Measurements from ENCODE around the gene KIF17. TPM values are rescaled to one million over a fixed set of nuclear protein-coding genes. Genes with fewer than 3 reads are reported as not detected.

KIF17 gene
- total and polyA plus RNA-seq, 2 of the 4 experiments (the other 2 are of a cell fraction): 4.5 to 5.7 TPM

DNA sequence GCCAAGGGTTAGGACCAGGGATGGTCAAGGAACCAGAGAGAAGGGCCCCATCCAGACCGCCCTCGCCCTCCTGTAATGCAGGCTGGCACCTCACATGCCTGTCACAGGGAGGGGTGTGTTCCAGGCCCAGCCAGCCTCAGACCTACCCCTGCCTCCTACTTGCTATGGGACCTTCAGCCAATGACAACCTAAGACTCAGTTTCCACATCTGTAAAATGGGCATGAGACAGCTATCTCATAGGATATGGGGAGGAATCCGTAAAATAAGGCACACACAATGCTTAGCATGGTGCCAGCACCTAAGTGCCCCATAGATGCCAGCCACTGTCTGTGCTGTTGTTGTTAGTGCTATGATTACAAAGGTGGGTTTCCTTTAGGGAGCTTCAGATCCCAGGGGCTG, 7.9 kb downstream of the KIF17 start:
- in situ Hi-C loops (cut with MboI; ENCODE audit: low sequenced_read_pairs) (no loop called here), intact Hi-C loops (cut with micrococcal nuclease) (no loop called here), dilution Hi-C loops (cut with HindIII; ENCODE audit: low sequenced_read_pairs, unreplicated experiment) (no loop called here)
- Histone ChIP-seq H3K4ac (ENCODE audit: low read depth, low read length) (no peak overlapping the region), H3K18ac (ENCODE audit: low read depth, low read length) (no peak overlapping the region), H2AK5ac (ENCODE audit: low read depth, low read length) (no peak overlapping the region; the same call in 1 of the 2 replicates), H3K9ac (ENCODE audit: low read depth, low read length) (no peak overlapping the region), H3K27me3 (ENCODE audit: control insufficient read depth, insufficient read depth, low read length) (no peaks in the 10 kb centered on the region), H3K9me1 (ENCODE audit: insufficient read depth, low read length) (peaks cover 1% of the 10 kb centered on the region; the same call in 1 of the 2 replicates), H4K5ac (ENCODE audit: low read depth, low read length) (no peak overlapping the region), H3K9me3 (ENCODE audit: control insufficient read depth, insufficient read depth, low read length) (no peaks in the 10 kb centered on the region), H3K27ac (ENCODE audit: insufficient read depth, low read length) (no peak overlapping the region), H2BK120ac (ENCODE audit: low read depth, low read length) (no peak overlapping the region), H3K36me3 (ENCODE audit: control insufficient read depth, insufficient read depth, low read length) (no peaks in the 10 kb centered on the region), H2AK9ac (replicated peaks; ENCODE audit: low read depth, low read length, poor library complexity) (no peak overlapping the region), H4K20me1 (ENCODE audit: insufficient read depth, low read length) (no peaks in the 10 kb centered on the region; the same call in 1 of the 2 replicates), H3K4me3 (ENCODE audit: insufficient read depth, low read depth, low read length) (no peak overlapping the region), H2BK15ac (ENCODE audit: low read depth, low read length) (no peak overlapping the region), H4K91ac (ENCODE audit: insufficient read depth, low read depth, low read length) (no peak overlapping the region), H3K4me1 (ENCODE audit: control insufficient read depth, insufficient read depth, low read length) (no peaks in the 10 kb centered on the region), H2BK5ac (ENCODE audit: low read depth, low read length, poor library complexity, severe bottlenecking) (no peak overlapping the region), H3K14ac (replicated peaks; ENCODE audit: low read depth, low read length) (no peak overlapping the region), H3K23ac (ENCODE audit: low read depth, low read length) (no peak overlapping the region), H3K4me2 (ENCODE audit: low read depth, low read length) (no peak overlapping the region), H2AFZ (replicated peaks; ENCODE audit: low read length, poor library complexity) (no peak overlapping the region), H3K79me1 (ENCODE audit: low read depth in 1 of 2, low read length in 2 of 2) (no peaks in the 10 kb centered on the region), H4K8ac (ENCODE audit: low read depth in 2 of 2, low read length in 2 of 2) (no peak overlapping the region), H2BK20ac (ENCODE audit: low read depth, low read length) (no peak overlapping the region), H3K56ac (ENCODE audit: extremely low read depth, insufficient read depth, low read length) (no peak overlapping the region)
- TF ChIP-seq FOS (IDR thresholded peaks at IDR 0.05; ENCODE audit: low read depth, low read length) (no peak), RCOR1 (IDR thresholded peaks at IDR 0.05; ENCODE audit: insufficient replicate concordance, low read length) (no peak)
- ATAC-seq (ENCODE audit: low read depth) (no peak), DNase-seq (no peak)
- no CpG with 5 or more reads among the region's 3 CpGs for WGBS, 2 experiments (ENCODE audit: extremely low coverage in 2 of 2, insufficient read length in 1 of 2)
- ChIA-PET CTCF (interaction anchor here (1.2 kb wide), 1 partner anchor 13 kb away, joined by 3 read pairs; no protein-coding TSS in a partner anchor), POLR2A (ENCODE audit: unreplicated experiment) (interaction anchor here (0.8 kb wide), 1 partner anchor 11 kb away, joined by 3 read pairs; no protein-coding TSS in a partner anchor)
- no TSS peak for BruUV-seq (replicated peaks)

Measured in IMR-90 (cell line).